Left kidney (tissue), 2 donors: ENCODE measurements around the gene ARHGEF37. TPM values are rescaled to one million over a fixed set of nuclear protein-coding genes. Genes with fewer than 3 reads are reported as not detected.

Source experiments
- DNase-seq: peaks from one replicate; pipeline ENCODE4 v3.0.0-alpha.2; 2013
- polyA plus RNA-seq: library from polyadenylated mRNA; unstranded; fragments of 120-200 nt; gene quantifications from one replicate; pipeline ENCODE4 v1.2.1, GENCODE V29; 2013; ENCODE audit not compliant: insufficient read length

Gene ARHGEF37
- polyA plus RNA-seq, 1 donor, result 5.3 TPM

DNA sequence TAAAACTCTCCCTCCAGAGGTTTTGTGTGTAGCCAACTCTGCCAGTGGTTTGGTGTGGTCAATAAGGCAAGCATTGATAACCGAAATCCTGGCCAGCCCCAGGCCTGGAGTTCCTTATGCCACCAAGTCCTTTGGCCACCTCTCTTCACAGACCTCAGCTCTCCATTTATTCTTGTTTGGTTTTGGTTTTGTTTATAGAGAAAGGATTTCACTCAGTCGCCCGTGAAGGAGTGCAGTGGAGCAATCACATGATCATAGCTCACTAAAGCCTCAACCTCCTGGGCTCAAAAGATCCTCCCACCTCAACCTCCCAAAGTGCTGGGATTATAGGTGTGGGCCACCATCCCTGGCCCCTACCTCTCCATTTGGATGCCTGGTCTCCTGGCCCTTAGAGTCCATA lies 93.4 kb downstream of the ARHGEF37 start:
- no peak for DNase-seq

DNA sequence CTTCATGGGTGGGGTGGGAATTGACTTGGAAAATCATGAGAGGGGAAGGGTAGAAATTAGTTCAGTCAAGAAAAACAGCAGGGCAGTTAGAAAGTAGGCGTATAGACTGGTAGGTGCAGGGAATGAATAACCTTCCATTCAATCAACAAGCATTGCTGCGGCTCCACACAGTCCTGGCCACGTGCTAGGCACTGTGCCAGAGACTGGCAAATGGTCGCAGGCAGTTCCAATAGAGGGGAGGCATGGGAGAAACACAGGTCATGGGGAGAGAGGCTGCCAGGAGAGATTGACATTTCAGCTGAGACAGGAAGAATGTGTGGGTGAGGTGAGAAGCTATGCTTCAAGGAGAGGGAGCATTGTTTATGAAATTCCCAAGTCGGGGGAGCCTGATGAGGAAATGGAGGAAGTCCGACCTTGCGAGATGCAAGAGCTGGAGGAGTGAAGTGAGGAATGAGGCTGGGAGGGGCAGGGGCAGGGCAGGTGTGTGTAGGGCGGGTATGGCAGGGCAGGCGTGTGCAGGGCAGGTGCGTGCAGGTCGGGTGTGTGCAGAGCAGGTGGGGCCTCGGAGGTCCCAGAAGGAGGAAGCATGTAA lies 94.4 kb downstream of the ARHGEF37 start:
- no peak for DNase-seq

DNA sequence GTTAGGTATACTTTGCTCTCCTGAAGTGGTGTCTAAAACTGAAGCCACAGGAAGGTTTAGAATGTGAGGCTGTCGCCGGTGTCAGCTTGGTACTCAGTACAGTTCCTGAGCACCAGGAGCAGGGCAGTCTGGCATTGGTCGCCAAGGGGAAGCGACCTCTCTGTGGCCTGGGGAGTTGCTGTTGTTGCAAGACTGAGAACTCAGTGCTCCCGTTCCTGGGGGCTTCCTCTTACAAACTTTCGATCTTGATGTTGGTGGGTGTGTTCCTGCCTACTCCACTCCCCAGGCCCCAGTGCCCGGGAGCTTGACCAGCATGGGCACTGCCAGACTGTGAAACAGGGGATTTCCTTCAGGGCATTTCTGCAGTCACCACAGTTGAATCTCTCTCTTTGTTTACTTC lies 96.4 kb downstream of the ARHGEF37 start:
- no peak for DNase-seq

DNA sequence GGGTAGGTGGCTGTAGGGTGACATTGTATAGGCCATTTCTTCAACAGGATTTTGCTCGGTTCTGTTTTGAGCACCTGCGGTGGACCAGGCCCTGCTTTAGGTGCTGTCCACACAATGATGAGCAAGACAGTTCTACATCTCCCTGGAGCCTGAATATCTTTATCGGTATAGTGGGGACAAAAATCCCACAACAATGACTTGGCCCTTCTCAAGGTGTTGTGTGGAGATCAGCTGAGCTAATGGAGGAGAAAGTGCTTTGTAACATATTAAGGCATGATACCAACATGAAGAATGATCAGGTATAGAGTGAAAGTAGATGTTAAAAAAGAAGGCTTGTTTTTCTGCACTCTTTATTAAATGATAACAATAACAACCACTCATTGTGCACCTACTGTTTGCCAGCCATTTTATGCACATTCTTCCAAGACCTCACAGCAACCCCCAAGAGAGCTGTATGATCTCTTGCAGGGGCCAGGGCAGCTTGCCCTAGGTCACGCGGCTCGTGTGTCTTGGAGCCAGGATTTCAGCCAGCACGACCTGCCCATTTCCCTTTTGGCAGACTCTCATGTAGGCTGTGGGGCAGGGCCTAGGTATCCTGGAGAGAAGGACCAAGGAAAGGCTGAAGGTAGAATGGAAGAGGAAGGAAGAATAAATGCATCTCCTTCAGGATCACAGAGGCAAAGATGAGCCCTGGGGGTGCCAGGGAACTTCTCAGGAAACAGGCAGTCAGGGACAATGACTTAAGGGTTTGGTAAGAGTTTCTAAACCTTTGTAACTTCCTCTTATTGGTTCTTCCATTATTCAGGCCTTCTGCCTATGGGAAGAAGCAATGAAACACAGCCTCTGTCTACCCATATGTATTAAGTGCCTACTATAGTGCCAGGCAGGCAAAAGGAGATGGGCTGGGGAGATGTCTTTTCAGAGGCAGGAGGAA lies 98.8 kb downstream of the ARHGEF37 start:
- DNase-seq, result no peak

DNA sequence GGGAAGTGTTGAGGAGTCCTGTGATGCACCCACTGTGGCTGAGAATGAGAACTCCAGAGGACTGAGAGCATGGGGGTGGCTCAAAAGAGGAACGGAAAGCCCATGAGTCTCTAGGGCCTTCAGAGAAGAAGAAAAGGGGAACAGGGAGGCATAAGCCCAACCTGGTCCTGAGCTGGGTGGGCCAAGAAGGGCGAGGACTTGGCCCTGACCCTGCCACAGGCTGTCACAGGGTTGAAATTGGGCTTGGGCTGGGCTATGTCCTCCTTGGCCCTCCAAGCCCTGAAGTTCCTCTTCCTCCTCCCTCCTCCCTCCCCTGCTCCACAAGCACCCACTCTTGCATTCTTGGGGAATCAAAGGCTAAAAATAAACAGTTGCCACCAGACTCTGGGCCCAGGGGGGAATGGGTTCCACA lies 99.5 kb downstream of the ARHGEF37 start:
- no peak for DNase-seq

DNA sequence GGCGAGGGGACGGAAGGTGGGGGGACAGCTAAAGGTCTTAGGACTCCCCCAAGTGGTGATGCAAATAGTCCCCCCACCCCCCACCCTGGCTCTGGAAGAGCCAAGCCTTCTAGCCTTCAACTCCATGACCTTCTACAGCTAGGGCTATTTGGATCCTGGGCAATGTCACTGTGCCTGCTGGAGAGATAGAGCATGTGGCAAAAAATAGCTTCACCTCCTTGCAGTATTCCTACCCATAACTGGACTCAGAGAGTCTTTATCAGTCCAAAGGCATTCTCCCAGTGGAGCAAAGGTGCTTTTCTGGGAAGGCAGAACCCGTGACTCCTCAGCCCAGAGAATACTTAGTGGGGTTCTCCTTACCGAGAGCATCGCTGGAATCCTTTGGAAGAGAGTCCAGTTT lies 100.0 kb downstream of the ARHGEF37 start:
- DNase-seq, result no peak

DNA sequence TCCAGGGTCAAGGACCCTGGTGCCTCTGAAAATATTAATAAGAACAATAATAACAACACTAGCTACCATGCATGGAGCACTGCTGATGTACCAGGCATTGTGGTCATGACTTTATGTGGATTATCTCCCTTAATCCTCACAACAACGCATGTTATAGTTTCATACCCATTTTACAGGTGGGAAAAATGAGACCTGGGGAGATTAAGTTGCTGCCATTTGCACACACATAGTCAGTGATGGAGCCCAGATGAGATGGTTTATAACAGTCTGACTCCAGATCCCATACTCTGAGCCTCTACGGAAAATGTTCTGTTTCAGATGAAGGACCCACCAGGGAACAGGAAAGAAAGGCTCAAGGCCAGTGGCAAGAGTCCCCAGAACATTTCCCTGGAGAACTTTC lies 100.6 kb downstream of the ARHGEF37 start:
- no peak for DNase-seq

DNA sequence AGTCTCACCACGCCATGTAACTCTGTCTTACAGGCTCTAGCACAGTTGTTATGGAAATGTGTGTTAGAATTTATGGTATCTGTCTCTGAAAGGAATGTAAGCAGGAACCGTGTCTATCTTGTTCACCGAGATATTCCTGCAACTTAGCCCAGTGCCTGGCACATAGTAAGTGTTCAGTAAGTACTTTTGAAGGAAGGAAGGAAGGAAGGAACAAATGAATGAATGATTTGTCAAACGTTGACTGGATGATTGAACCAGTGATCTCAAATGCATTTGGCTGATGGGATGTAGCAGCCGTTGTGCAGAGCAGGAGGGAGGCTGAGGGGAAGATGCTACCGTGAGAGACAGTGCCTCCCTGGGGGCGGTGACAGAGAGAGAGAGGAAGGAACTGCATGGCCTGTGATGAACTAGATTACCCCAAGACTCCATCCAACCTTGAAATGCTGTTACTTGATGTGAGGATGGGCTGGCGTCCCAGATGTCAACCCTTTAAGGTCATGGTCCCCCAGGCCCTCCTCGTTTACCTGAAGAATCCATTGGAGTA lies 101.3 kb downstream of the ARHGEF37 start:
- DNase-seq, result no peak

DNA sequence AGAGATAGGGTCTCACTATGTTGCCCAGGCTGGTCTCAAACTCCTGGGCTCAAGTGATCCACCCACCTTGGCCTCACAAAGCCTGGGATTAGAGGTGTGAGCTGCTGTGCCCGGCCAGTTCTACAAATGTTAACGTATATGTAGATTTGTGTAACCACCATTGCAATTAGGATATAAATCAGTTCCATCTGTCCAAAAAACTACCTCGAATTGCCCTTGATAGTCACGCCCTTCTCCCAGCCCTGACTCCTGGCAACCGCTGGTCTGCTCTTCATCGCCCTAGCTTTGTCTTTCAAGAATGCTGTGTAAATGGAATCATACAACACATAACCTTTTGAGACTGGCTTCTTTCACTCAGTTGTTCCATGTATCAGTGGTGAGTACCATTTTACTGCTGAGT lies 102.7 kb downstream of the ARHGEF37 start:
- no peak for DNase-seq

DNA sequence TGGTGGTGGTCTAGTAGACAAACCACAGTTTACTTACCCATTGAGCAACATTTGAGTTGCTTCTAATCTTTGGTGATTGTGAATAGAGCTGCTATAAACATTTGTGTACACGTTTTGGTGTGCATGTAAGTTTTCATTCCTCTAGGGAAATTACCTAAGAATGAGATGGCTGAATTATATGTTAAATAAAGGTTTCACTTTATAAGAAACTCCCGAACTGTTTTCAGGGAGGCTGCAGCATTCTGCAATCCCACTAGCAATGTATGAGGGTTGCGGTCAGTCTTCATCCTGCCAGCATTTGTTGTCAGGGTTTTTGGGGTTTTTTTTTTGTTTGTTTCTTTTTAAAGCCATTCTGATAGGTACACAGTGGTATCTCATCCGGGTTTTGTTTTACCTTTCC lies 103.1 kb downstream of the ARHGEF37 start:
- no peak for DNase-seq

Other genes with a start within 250 kb of the ARHGEF37 start
- gene GRPEL2, start 236.0 kb upstream of the ARHGEF37 start, polyA plus RNA-seq, result 23.1 TPM
- gene PCYOX1L, start 223.5 kb upstream of the ARHGEF37 start, polyA plus RNA-seq, result 19.2 TPM
- 1.4 TPM for gene IL17B, start 202.2 kb upstream of the ARHGEF37 start, polyA plus RNA-seq
- gene CSNK1A1, start 30.1 kb upstream of the ARHGEF37 start, polyA plus RNA-seq, result 217 TPM
- gene PPARGC1B, start 148.8 kb downstream of the ARHGEF37 start, polyA plus RNA-seq, result 2.3 TPM